Astrocyte (in vitro differentiated cells and primary cell): ENCODE results near the gene ABCC1.

Experiments
- EZH2 ChIP-seq: IDR thresholded peaks from 2 replicates; pipeline ENCODE4 v1.6.1; 2012; ENCODE audit warnings: mild to moderate bottlenecking, low read length, inconsistent platforms; ENCODE audit not compliant: insufficient read depth
- TF ChIP-seq, protein P1 (sequence below): IDR thresholded peaks from 2 replicates; pipeline ENCODE4 v1.5.1; 2011; ENCODE audit warnings: low read depth, mild to moderate bottlenecking, inconsistent platforms, low read length, moderate library complexity; ENCODE audit not compliant: insufficient read depth

GRCh38 chr16:15980329-15980728 lies 30.9 kb downstream of the ABCC1 start:
- TF ChIP-seq, protein P1, sequence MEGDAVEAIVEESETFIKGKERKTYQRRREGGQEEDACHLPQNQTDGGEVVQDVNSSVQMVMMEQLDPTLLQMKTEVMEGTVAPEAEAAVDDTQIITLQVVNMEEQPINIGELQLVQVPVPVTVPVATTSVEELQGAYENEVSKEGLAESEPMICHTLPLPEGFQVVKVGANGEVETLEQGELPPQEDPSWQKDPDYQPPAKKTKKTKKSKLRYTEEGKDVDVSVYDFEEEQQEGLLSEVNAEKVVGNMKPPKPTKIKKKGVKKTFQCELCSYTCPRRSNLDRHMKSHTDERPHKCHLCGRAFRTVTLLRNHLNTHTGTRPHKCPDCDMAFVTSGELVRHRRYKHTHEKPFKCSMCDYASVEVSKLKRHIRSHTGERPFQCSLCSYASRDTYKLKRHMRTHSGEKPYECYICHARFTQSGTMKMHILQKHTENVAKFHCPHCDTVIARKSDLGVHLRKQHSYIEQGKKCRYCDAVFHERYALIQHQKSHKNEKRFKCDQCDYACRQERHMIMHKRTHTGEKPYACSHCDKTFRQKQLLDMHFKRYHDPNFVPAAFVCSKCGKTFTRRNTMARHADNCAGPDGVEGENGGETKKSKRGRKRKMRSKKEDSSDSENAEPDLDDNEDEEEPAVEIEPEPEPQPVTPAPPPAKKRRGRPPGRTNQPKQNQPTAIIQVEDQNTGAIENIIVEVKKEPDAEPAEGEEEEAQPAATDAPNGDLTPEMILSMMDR: no peak
- no peak for TF ChIP-seq EZH2
